ENCODE measurements around the gene SFXN5. TPM values are rescaled to one million over a fixed set of nuclear protein-coding genes. Genes with fewer than 3 reads are reported as not detected.
A peak's percentile ranks its signal among the peaks of the same experiment; 100 is the strongest.

SFXN5 gene
- total RNA-seq, 1 experiment from 2014 or later = 13.3 TPM

- peak overlapping the region; percentile 50 for H3K27ac ChIP-seq
- H3K9me3 ChIP-seq (replicated peaks) = no peaks in the 10 kb centered on the region
- H3K4me3 ChIP-seq = no peak overlapping the region
- no peaks in the 10 kb centered on the region for H3K27me3 ChIP-seq (replicated peaks)
- peak in 1 of 2 experiments; percentile 69 for DNase-seq (ENCODE audit: low read depth in 1 of 2, low spot score in 2 of 2)
- H3K4me1 ChIP-seq (replicated peaks) = peaks cover 27% of the 10 kb centered on the region
- peaks cover 13% of the 10 kb centered on the region; the same call in 1 of the 2 replicates for H3K36me3 ChIP-seq
These were observed 7.3 kb downstream of the SFXN5 start for GRCh38 chr2:73063909-73064875.

DNA sequence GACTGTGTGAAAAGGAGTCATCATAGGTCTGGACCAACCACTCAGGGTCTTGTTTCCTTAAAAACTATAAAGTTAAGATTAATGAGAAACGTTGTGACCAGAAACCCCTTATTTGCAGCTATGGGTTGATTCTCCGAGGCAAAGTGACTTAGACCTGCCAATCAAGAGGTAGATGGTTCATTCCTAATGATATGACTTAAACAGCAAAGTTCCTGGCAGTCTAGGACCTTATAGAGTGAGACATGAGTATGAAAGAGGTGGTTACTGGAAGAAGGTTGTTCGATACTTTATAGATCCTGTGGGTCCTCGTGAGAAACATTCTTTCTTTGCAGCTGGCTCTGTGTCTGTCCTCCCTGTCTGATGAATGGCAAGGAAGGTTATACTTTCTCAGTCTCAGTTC, 8.0 kb downstream of the SFXN5 start:
- Histone ChIP-seq H3K27me3 (replicated peaks) (no peaks in the 10 kb centered on the region), H3K4me1 (replicated peaks) (peaks cover 25% of the 10 kb centered on the region), H3K9me3 (replicated peaks) (no peaks in the 10 kb centered on the region), H3K27ac (peak overlapping the region; percentile 50), H3K36me3 (peaks cover 13% of the 10 kb centered on the region; the same call in 1 of the 2 replicates), H3K4me3 (no peak overlapping the region)
- no peak for DNase-seq (ENCODE audit: low read depth in 1 of 2, low spot score in 2 of 2)

DNA sequence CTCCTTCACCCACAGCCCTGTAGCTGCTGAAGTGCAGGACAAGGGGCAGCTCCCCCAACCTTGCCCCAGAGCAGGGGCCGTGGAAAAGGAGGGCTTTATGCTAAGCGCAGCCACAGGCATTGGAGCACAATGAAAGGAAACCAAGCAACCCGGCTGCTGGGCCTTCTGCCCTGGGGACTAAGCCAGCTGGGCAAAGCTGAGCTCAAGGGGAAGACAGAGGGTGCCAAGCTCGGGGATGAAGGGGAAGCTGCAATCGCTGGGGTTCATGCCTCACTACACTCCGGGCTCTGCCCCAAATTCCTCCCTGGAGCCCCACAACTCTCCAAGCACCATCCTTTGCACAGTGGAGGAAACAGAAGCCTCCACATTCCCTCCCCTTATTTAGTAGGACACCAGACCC, 12.4 kb downstream of the SFXN5 start:
- DNase-seq (ENCODE audit: low read depth in 1 of 2, low spot score in 2 of 2) = no peak
- Histone ChIP-seq H3K27me3 (replicated peaks) (no peaks in the 10 kb centered on the region), H3K9me3 (replicated peaks) (no peaks in the 10 kb centered on the region), H3K36me3 (peaks cover 6% of the 10 kb centered on the region), H3K27ac (no peak overlapping the region), H3K4me1 (replicated peaks) (peaks cover 11% of the 10 kb centered on the region), H3K4me3 (no peak overlapping the region)

DNA sequence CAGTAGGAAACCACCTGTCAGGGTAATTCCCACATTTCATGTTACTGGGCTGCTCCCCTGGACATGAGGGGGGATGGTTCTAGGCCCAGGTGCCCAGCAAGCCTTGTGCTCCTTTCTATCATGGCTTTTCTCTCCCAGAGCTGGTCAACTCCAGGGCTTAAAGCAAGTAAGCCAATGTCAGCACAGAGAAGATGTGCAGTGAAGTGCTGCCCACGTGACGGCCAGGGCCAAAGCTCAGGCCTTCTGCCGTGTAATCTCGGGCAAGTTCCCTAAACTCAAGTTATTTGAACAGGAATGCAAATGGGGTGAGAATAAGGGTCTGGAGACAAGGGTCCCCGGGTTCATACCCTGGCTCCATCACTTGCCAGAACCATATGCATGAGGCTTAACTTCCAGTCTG, 16.5 kb downstream of the SFXN5 start:
- no peak for DNase-seq (ENCODE audit: low read depth in 1 of 2, low spot score in 2 of 2)
- Histone ChIP-seq H3K36me3 (peaks cover 6% of the 10 kb centered on the region), H3K4me3 (no peak overlapping the region)

GRCh38 chr2:73053316-73054114, 18.0 kb downstream of the SFXN5 start:
- Histone ChIP-seq H3K9me3 (replicated peaks) (no peaks in the 10 kb centered on the region), H3K27me3 (replicated peaks) (no peaks in the 10 kb centered on the region), H3K36me3 (peaks cover 6% of the 10 kb centered on the region), H3K4me3 (no peak overlapping the region), H3K4me1 (replicated peaks) (peaks cover 14% of the 10 kb centered on the region), H3K27ac (no peak overlapping the region)
- no peak for DNase-seq (ENCODE audit: low read depth in 1 of 2, low spot score in 2 of 2)

More for the DNA sequence above, 16.5 kb downstream of the SFXN5 start:
- no peak overlapping the region for H3K27ac ChIP-seq
- peaks cover 9% of the 10 kb centered on the region for H3K4me1 ChIP-seq (replicated peaks)
- H3K9me3 ChIP-seq (replicated peaks) = no peaks in the 10 kb centered on the region
- no peaks in the 10 kb centered on the region for H3K27me3 ChIP-seq (replicated peaks)

GRCh38 chr2:73050121-73050545, 21.4 kb downstream of the SFXN5 start:
- peaks cover 14% of the 10 kb centered on the region for H3K4me1 ChIP-seq (replicated peaks)
- no peaks in the 10 kb centered on the region for H3K36me3 ChIP-seq
- DNase-seq (ENCODE audit: low read depth in 1 of 2, low spot score in 2 of 2) = peak; percentile 68 to 84
- no peak overlapping the region for H3K27ac ChIP-seq
- no peaks in the 10 kb centered on the region for H3K9me3 ChIP-seq (replicated peaks)
- no peaks in the 10 kb centered on the region for H3K27me3 ChIP-seq (replicated peaks)
- H3K4me3 ChIP-seq = no peak overlapping the region

GRCh38 chr2:73043929-73044832, 27.3 kb downstream of the SFXN5 start:
- Histone ChIP-seq H3K27ac (no peak overlapping the region), H3K9me3 (replicated peaks) (no peaks in the 10 kb centered on the region), H3K4me1 (replicated peaks) (no peaks in the 10 kb centered on the region), H3K36me3 (no peaks in the 10 kb centered on the region), H3K4me3 (no peak overlapping the region), H3K27me3 (replicated peaks) (no peaks in the 10 kb centered on the region)
- no peak for DNase-seq (ENCODE audit: low read depth in 1 of 2, low spot score in 2 of 2)

- Histone ChIP-seq H3K27me3 (replicated peaks) (no peaks in the 10 kb centered on the region), H3K4me3 (no peak overlapping the region), H3K4me1 (replicated peaks) (no peaks in the 10 kb centered on the region), H3K27ac (no peak overlapping the region), H3K36me3 (no peaks in the 10 kb centered on the region), H3K9me3 (replicated peaks) (no peaks in the 10 kb centered on the region)
- DNase-seq (ENCODE audit: low read depth in 1 of 2, low spot score in 2 of 2) = no peak
These were observed 28.2 kb downstream of the SFXN5 start for GRCh38 chr2:73043276-73043675.

DNA sequence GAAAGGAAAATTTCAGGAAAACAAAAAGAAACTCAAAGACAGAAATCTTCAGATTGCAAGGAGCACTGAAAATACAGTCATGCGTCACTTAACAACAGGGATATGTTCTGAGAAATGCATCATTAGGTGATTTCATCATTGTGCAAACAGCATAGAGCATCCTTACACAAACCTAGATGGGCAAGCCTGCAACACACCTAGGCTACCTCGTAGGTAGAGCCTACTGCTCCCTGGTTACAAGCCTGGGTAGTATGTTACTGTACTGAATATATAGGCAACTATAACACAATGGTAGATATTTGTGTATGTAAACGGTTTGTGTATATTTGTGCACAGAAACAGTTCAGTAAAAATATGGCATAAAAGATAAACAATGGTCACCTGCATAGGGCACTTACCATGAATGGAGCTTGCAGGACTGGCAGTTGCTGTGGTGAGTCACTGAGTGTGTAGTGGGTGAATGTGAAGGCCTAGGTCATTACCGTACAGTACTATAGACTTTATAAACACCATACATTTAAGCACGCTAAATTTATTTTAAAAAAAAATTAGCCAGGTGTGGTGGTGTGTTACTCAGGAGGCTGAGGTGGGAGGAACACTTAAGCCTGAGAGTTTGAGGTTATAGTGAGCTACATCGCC, 33.4 kb downstream of the SFXN5 start:
- Histone ChIP-seq H3K27ac (no peak overlapping the region), H3K4me3 (no peak overlapping the region), H3K4me1 (replicated peaks) (no peaks in the 10 kb centered on the region), H3K27me3 (replicated peaks) (no peaks in the 10 kb centered on the region), H3K36me3 (peaks cover 3% of the 10 kb centered on the region; the same call in 1 of the 2 replicates), H3K9me3 (replicated peaks) (no peaks in the 10 kb centered on the region)
- DNase-seq (ENCODE audit: low read depth in 1 of 2, low spot score in 2 of 2) = no peak

DNA sequence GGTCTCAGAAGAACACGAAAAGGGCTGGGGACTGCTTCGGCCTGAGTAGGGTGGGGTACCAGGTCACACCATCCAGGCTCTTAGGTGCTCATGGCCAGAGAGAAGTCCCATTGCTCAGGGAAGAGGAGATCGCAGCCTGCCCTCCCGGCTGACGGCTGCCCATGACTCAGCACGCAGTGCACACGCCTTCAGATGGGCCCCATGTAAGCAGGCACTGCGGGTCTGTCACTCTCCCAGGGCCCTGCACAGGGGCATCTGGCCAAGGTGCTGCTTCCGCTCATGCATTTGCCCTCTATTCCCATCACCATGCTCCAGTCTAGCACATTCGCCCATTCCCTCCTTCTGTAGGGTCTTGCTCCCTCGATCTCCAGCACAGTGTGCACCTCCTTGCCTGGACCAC, 34.7 kb downstream of the SFXN5 start:
- peaks cover 3% of the 10 kb centered on the region; the same call in 1 of the 2 replicates for H3K36me3 ChIP-seq
- H3K4me1 ChIP-seq (replicated peaks) = no peaks in the 10 kb centered on the region
- no peaks in the 10 kb centered on the region for H3K27me3 ChIP-seq (replicated peaks)
- no peak overlapping the region for H3K27ac ChIP-seq
- no peaks in the 10 kb centered on the region for H3K9me3 ChIP-seq (replicated peaks)
- DNase-seq (ENCODE audit: low read depth in 1 of 2, low spot score in 2 of 2) = no peak
- no peak overlapping the region for H3K4me3 ChIP-seq

- no peak overlapping the region for H3K4me3 ChIP-seq
- no peaks in the 10 kb centered on the region for H3K27me3 ChIP-seq (replicated peaks)
- no peaks in the 10 kb centered on the region for H3K9me3 ChIP-seq (replicated peaks)
- DNase-seq (ENCODE audit: low read depth in 1 of 2, low spot score in 2 of 2) = no peak
- H3K36me3 ChIP-seq = peaks cover 3% of the 10 kb centered on the region; the same call in 1 of the 2 replicates
- no peaks in the 10 kb centered on the region for H3K4me1 ChIP-seq (replicated peaks)
- H3K27ac ChIP-seq = no peak overlapping the region
These were observed 35.4 kb downstream of the SFXN5 start for GRCh38 chr2:73035899-73036711.

- no peak for DNase-seq (ENCODE audit: low read depth in 1 of 2, low spot score in 2 of 2)
- H3K4me3 ChIP-seq = no peak overlapping the region
- H3K27ac ChIP-seq = no peak overlapping the region
- H3K36me3 ChIP-seq = peaks cover 3% of the 10 kb centered on the region; the same call in 1 of the 2 replicates
- H3K9me3 ChIP-seq (replicated peaks) = no peaks in the 10 kb centered on the region
- H3K27me3 ChIP-seq (replicated peaks) = no peaks in the 10 kb centered on the region
- H3K4me1 ChIP-seq (replicated peaks) = no peaks in the 10 kb centered on the region
These were observed 36.7 kb downstream of the SFXN5 start for GRCh38 chr2:73034661-73035375.
